Activated CD8-positive, alpha-beta memory T cell treated with anti-CD3 and anti-CD28 coated beads, Interleukin-2, amount 10 ng/mL, durations not matched to agents 7 days and 5 days (primary cell): Measurements from ENCODE around the gene RNF187. TPM values are rescaled to one million over a fixed set of nuclear protein-coding genes. Genes with fewer than 3 reads are reported as not detected.
"Not testable (repeated sequence)": the region's sequence is repeated elsewhere in the genome, so short reads cannot be mapped to it uniquely, and the experiment has no call there.

Experiments used
- ATAC-seq: fragments of 150-1000 bp; cut with Tn5 transposase; one replicate; pipeline ENCODE4 v1.10.0; 2021; ENCODE audit warnings: moderate library complexity
- CTCF ChIA-PET: fragments of 350-600 bp; sonication (Branson Sonifier 250); formaldehyde crosslinking; loops from one replicate; lab custom pipeline; 2021; ENCODE audit warnings: antibody characterized with exemption; lab: Charles Lee
- DNase-seq: peaks from one replicate; pipeline ENCODE4 v3.0.0-alpha.2; 2020
- H3K27ac Mint-ChIP-seq: one replicate; pipeline ENCODE4 v1.8.0; 2021; ENCODE audit warnings: mild to moderate bottlenecking, mixed read lengths
- H3K27me3 Mint-ChIP-seq: one replicate; pipeline ENCODE4 v1.8.0; 2021; ENCODE audit warnings: mixed read lengths
- H3K36me3 Mint-ChIP-seq: one replicate; pipeline ENCODE4 v1.8.0; 2021; ENCODE audit warnings: mild to moderate bottlenecking, mixed read lengths
- H3K4me1 Mint-ChIP-seq: one replicate; pipeline ENCODE4 v1.8.0; 2021; ENCODE audit warnings: mixed read lengths
- H3K4me3 Mint-ChIP-seq: one replicate; pipeline ENCODE4 v1.8.0; 2021; ENCODE audit warnings: mild to moderate bottlenecking, moderate library complexity, mixed read lengths
- H3K9me3 Mint-ChIP-seq: one replicate; pipeline ENCODE4 v1.8.0; 2022; ENCODE audit warnings: low read depth, mixed read lengths
- total RNA-seq, 2 experiments: library from RNA; stranded (reverse); gene quantifications; one replicate each; pipeline ENCODE4 v1.2.3, GENCODE V29; 2021

Gene RNF187
- total RNA-seq, 2 experiments from 2014 or later: 145 to 166 TPM

GRCh38 chr1:228494970-228495853, 8.0 kb downstream of the RNF187 start:
- H3K27me3 Mint-ChIP-seq: no peaks in the 10 kb centered on the region
- H3K4me3 Mint-ChIP-seq: no peak overlapping the region
- H3K4me1 Mint-ChIP-seq: peaks cover 54% of the 10 kb centered on the region
- H3K27ac Mint-ChIP-seq: no peak overlapping the region
- H3K9me3 Mint-ChIP-seq: no peaks in the 10 kb centered on the region
- H3K36me3 Mint-ChIP-seq: peaks cover 70% of the 10 kb centered on the region
- ATAC-seq (no peak), DNase-seq (no peak)
- CTCF ChIA-PET: no interaction called here

DNA sequence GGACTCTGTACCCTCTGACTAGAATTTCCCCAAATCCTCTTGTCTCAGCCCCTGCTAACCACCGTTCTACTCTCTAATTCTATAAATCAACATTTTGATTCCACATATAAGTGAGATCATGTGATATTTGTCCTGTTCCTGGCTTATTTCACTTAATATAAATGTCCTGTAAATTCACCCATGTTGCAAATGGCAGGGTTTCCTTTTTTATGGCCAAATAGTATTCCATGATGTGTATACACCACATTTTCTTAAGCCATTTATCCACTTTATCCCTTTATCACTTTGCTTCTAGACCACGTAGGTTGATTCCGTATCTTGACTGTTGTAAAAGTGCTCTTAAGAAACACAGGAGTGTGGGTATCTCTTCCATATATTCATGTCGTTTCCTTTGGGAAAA, 8.9 kb downstream of the RNF187 start:
- ATAC-seq (no peak), DNase-seq (no peak)
- no peaks in the 10 kb centered on the region for H3K9me3 Mint-ChIP-seq
- peaks cover 62% of the 10 kb centered on the region for H3K36me3 Mint-ChIP-seq
- no peak overlapping the region for H3K27ac Mint-ChIP-seq
- H3K27me3 Mint-ChIP-seq: no peaks in the 10 kb centered on the region
- H3K4me3 Mint-ChIP-seq: no peak overlapping the region
- CTCF ChIA-PET: interaction anchor here (2.2 kb wide), 1 partner anchor 24 kb away, joined by 7 read pairs; no protein-coding TSS in a partner anchor
- H3K4me1 Mint-ChIP-seq: peaks cover 56% of the 10 kb centered on the region

DNA sequence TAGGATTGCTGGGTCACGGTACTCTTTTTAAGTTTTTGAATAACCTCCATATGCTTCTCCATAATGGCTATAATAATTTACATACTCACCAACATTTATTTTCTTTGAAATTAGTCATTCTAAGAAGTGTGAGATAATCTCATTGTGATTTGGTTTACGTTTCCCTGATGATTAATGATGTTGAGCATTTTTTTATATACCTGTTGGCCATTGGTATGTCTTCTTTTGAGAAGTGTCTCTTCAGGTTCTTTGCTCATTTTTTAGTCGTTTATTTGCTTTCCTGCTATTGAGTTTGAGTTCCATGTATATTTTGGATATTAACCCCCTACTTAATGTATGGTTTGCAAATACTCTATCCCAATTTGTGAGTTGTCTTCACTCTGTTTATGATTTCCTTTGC, 9.3 kb downstream of the RNF187 start:
- Mint-ChIP-seq H3K9me3 (no peaks in the 10 kb centered on the region), H3K36me3 (peaks cover 60% of the 10 kb centered on the region), H3K27ac (no peak overlapping the region), H3K4me1 (peaks cover 59% of the 10 kb centered on the region), H3K27me3 (no peaks in the 10 kb centered on the region), H3K4me3 (no peak overlapping the region)
- CTCF ChIA-PET: interaction anchor here (2.2 kb wide), 1 partner anchor 24 kb away, joined by 7 read pairs; no protein-coding TSS in a partner anchor
- no peak for ATAC-seq
- DNase-seq: no peak

- Mint-ChIP-seq H3K27ac (no peak overlapping the region), H3K4me1 (peaks cover 61% of the 10 kb centered on the region), H3K9me3 (no peaks in the 10 kb centered on the region), H3K4me3 (no peak overlapping the region), H3K27me3 (no peaks in the 10 kb centered on the region), H3K36me3 (peaks cover 53% of the 10 kb centered on the region)
- DNase-seq (peak; percentile 31), ATAC-seq (no peak)
- CTCF ChIA-PET: interaction anchor here (1.7 to 2.2 kb wide), 2 partner anchors 25 to 37 kb away, joined by 4 to 7 read pairs; no protein-coding TSS in a partner anchor
Measured at GRCh38 chr1:228497206-228497605, 10.0 kb downstream of the RNF187 start.

DNA sequence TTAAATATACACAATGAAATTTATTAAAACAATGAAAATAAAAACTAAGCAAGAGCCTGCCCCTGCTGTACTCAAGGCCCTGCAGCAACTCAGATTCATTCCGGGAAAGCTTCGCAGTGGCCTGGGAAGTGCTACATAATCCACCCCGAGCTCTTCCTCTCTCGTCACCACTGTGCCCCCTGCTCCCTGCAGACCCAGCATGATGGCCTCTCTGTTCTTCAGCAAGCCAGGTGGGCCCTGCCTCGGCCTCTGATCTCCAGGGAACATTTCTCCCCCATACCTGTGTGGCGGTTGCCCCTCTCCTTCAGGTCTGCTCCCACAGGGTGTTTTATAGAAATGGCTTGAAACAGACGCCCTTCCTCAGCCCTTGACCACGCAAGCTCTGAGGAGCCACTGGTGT, 10.6 kb downstream of the RNF187 start:
- Mint-ChIP-seq H3K9me3 (no peaks in the 10 kb centered on the region), H3K27ac (no peak overlapping the region), H3K27me3 (no peaks in the 10 kb centered on the region), H3K4me1 (peaks cover 62% of the 10 kb centered on the region), H3K36me3 (peaks cover 53% of the 10 kb centered on the region), H3K4me3 (no peak overlapping the region)
- ATAC-seq: no peak
- CTCF ChIA-PET: interaction anchor here (1.2 to 2.2 kb wide), 3 partner anchors 11 to 38 kb away, joined by 4 to 7 read pairs (median 4); no protein-coding TSS in a partner anchor
- DNase-seq: peak; percentile 31

DNA sequence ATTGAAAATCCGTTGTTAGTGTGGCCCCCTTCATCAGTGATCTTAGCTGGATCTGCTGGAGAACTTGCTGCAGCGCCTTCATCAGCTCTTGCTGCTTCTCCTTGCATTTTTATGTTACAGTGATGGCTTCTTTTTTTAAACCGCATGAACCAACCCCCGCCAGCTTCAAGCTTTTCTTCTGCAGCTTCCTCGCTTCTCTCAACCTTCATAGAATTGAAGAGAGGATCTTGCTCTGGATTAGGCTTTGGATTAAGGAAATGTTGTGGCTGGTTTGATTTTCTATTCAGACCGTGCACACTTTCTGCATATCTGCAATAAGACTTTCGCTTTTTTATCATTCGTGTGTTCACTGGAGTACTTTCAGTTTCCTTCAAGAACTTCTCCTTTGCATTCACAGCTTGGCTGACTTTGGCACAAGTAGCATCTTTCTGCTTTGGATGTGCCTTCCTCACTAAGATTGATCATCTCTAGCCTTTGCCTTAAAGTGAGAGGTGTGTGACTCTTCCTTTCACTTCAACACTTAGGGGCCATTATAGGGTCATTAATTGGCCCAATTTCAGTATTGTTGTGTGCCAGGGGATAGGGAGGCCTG, 13.1 kb downstream of the RNF187 start:
- peak; percentile 3 for ATAC-seq
- H3K9me3 Mint-ChIP-seq: no peaks in the 10 kb centered on the region
- DNase-seq: peak; percentile 37
- no peaks in the 10 kb centered on the region for H3K27me3 Mint-ChIP-seq
- peak overlapping the region; percentile 45 for H3K27ac Mint-ChIP-seq
- peak overlapping the region; percentile 44 for H3K4me3 Mint-ChIP-seq
- CTCF ChIA-PET: interaction anchor here (1.0 to 3.6 kb wide), 13 partner anchors 9 to 369 kb away, joined by 3 to 43 read pairs (median 15); partner anchors contain the start of genes RNF187 and TRIM11
- H3K4me1 Mint-ChIP-seq: peaks cover 52% of the 10 kb centered on the region
- H3K36me3 Mint-ChIP-seq: peaks cover 35% of the 10 kb centered on the region

DNA sequence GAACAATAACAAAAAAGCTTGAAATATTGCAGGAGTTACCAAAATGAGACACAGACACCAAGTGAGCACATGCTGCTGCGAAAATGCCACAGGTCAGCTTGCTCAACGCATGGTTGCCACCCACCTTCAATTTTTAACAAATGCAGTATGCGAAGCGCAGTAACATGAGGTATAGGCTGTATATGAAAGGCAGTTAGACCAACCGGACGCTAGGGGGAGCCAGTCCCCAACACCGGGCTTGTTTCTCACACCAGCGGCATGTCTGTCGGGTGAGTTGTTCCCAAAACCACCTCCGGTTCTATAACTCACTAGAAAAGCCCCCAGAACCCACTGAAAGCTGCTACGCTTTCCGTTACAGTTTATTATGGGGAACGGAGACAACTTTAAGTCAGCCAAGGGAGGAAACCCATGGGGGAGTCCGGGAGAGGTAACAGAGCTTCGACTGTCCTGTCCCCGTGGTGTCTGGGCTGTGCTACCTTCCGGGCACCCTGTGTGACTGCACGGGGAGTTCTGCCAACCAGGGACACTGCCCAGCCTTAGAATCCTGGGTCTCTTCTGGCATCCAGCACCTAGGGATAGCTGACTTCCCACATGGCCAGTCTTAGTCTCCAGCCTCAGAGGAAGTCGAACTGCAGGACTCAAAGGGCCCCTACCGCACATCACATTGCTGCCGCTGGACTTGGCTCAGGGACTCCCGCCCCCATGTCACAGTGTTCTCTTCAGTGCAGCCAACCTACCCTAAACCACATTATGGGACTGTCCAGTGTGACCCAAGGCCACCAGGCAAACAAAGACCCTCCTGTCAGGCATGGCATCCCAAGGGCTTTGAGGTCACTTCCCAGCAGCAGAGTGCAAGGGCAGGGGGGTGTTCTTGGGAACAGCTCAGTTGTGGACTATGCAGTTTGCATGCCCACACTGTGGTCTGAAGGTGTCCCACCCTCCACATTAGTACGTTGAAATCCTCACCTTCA, 14.0 kb downstream of the RNF187 start:
- H3K9me3 Mint-ChIP-seq: no peaks in the 10 kb centered on the region
- H3K4me1 Mint-ChIP-seq: peaks cover 45% of the 10 kb centered on the region
- CTCF ChIA-PET: interaction anchor here (0.6 to 3.6 kb wide), 15 partner anchors 8 to 370 kb away, joined by 3 to 43 read pairs (median 7); partner anchors contain the start of genes RNF187 and TRIM11
- peaks cover 5% of the 10 kb centered on the region for H3K27me3 Mint-ChIP-seq
- H3K36me3 Mint-ChIP-seq: peaks cover 26% of the 10 kb centered on the region
- peak overlapping the region; percentile 44 for H3K4me3 Mint-ChIP-seq
- DNase-seq (peak; percentile 95), ATAC-seq (peak; percentile 97)
- peak overlapping the region; percentile 45 for H3K27ac Mint-ChIP-seq

GRCh38 chr1:228502522-228502921, 15.3 kb downstream of the RNF187 start:
- no peak overlapping the region for H3K27ac Mint-ChIP-seq
- peaks cover 15% of the 10 kb centered on the region for H3K36me3 Mint-ChIP-seq
- no peak overlapping the region for H3K4me3 Mint-ChIP-seq
- no peak for DNase-seq
- CTCF ChIA-PET: interaction anchor here (3.1 to 3.6 kb wide), 3 partner anchors 11 to 29 kb away, joined by 23 to 43 read pairs (median 40); partner anchors contain the start of gene RNF187
- H3K4me1 Mint-ChIP-seq: peaks cover 35% of the 10 kb centered on the region
- peaks cover 11% of the 10 kb centered on the region for H3K27me3 Mint-ChIP-seq
- H3K9me3 Mint-ChIP-seq: no peaks in the 10 kb centered on the region
- no peak for ATAC-seq

DNA sequence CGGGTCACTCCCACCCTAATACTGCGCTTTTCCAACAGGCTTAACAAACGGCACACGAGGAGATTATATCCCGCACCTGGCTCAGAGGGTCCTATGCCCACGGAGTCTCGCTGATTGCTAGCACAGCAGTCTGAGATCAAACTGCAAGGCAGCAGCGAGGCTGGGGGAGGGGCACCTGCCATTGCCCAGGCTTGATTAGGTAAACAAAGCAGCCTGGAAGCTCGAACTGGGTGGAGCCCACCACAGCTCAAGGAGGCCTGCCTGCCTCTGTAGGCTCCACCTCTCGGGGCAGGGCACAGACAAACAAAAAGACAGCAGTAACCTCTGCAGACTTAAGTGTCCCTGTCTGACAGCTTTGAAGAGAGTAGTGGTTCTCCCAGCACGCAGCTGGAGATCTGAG, 18.8 kb downstream of the RNF187 start:
- H3K4me3 Mint-ChIP-seq, CTCF ChIA-PET, H3K9me3 Mint-ChIP-seq, H3K36me3 Mint-ChIP-seq, DNase-seq, ATAC-seq, H3K27ac Mint-ChIP-seq: not testable (repeated sequence)
- peaks cover 18% of the 10 kb centered on the region for H3K4me1 Mint-ChIP-seq
- peaks cover 20% of the 10 kb centered on the region for H3K27me3 Mint-ChIP-seq

GRCh38 chr1:228507961-228508652, 20.9 kb downstream of the RNF187 start:
- DNase-seq (no peak), ATAC-seq (no peak)
- Mint-ChIP-seq H3K36me3 (no peaks in the 10 kb centered on the region), H3K4me3 (no peak overlapping the region), H3K27ac (no peak overlapping the region), H3K9me3 (no peaks in the 10 kb centered on the region), H3K4me1 (peaks cover 18% of the 10 kb centered on the region), H3K27me3 (peaks cover 25% of the 10 kb centered on the region)
- CTCF ChIA-PET: interaction anchor here (1.5 kb wide), 1 partner anchor 36 kb away, joined by 3 read pairs; no protein-coding TSS in a partner anchor

DNA sequence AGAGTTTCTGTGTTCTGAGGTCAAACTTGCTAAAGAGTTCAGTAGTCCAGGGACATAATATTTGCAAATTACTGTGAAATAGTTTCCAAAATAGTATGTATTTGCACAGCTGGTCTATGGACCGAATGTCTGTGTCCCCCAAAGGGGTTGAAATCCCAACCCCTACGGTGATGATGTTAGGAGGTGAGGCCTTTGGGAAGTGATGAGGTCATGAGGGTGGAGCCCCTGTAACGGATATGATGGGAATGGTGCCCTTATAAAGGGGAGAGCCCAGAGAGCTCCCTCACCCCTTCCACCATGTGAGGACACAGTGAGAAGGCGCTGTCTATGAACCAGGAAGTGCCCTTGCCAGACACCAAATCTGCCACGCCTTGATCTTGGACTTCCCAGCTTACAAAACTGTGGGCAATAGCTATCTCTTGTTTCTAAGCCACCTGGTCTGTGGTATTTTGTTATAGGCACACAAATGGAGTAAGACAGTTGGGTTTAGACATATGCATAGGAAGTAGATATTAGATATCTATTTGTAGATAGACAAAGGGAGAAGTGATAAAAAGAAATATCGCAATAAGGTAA, 21.7 kb downstream of the RNF187 start:
- CTCF ChIA-PET: interaction anchor here (0.8 to 1.5 kb wide), 2 partner anchors 8 to 37 kb away, joined by 3 read pairs; no protein-coding TSS in a partner anchor
- DNase-seq: no peak
- ATAC-seq: no peak
- H3K9me3 Mint-ChIP-seq: no peaks in the 10 kb centered on the region
- H3K27me3 Mint-ChIP-seq: peaks cover 25% of the 10 kb centered on the region
- H3K36me3 Mint-ChIP-seq: no peaks in the 10 kb centered on the region
- peaks cover 23% of the 10 kb centered on the region for H3K4me1 Mint-ChIP-seq
- H3K4me3 Mint-ChIP-seq: no peak overlapping the region
- H3K27ac Mint-ChIP-seq: no peak overlapping the region
